Activated CD4-positive, alpha-beta T cell treated with anti-CD3 and anti-CD28 coated beads for 48 hours (primary cell): Measurements from ENCODE around the gene RNF43.

Source experiments
- DNase-seq: peaks from one replicate; pipeline ENCODE4 v3.0.0-alpha.2; 2020

RNF43 gene

DNA sequence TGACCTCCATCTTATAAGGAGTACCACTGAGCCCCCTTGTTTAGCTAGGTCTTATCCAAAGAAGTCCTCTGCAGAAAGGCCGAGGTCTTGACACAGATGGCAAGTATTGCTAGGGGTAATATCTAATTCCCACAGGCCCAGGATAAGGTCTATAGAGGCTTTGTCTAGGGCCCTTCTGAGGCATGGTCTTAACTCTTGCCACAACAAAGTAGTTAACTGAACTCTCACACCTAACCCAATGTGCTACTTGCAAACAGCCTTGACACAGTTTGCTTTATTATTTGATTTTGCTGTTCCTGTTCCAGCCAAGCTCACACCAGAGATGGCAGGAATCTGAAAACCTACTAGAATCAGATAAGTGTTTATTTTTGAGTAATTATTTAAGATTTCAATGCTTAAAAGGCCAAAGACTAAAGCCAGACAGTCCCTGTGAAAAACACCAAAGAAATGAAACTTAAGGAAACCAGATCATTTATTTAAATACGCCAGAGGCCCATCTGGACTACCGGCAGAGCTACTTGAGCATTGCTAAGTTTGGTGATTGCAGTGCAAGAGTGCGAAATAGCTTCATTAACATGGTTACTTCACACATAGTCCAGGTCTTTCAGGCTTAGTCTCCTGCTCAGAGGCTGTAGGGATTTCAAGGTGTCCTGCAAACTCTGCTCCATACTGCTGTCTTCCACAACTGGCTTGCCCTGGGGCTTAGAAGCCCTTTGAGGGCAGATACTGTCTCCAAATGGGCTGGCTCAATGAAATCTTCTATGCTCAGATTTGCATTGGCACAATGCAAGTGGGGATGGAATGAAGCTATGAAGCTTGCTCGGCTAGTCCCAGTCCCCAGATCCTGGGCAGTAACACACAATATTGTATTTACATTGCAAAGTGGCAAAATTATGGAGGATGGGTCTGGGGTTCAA lies 36.9 kb downstream of the RNF43 start:
- DNase-seq = no peak

GRCh38 chr17:58379511-58379824 lies 37.9 kb downstream of the RNF43 start:
- DNase-seq = no peak

DNA sequence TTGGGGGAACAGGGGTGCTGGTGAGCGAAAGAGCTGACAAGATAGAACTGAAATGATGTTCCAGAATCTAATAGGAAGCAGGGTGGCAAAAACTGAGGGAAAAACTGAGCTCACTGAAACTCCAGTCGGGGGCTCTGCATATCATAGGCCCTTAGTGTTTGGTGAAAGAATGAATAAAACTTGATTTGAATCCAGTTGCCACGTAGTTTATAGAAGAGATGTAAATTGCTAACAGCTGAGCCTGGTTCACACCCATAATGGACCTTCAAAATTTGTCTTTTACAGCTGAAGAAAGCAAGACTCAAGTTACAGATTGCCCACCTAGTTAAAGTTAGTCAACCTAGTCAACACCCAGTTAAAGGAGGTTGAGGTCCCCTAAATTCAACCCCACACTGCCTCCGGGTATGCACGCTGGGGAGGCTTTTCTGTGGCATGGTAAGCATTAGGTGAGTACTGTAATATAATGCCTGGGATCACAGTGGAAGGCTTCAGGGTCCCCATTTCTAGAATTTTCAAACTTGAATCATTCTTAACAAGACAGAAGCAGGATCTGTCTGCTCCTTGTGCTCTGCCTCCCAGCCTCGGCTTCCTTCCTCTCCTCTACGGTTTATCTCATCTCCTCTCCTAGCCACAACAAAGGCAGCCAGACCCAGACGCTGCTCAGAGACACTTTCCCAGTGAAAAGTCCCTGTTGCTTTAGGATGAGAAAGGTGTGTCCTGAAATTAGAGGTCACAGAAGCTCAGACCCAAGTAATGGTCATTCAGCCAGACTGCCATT lies 38.4 kb downstream of the RNF43 start:
- no peak for DNase-seq

- DNase-seq = no peak
Observed at GRCh38 chr17:58377661-58378060, 39.7 kb downstream of the RNF43 start.

GRCh38 chr17:58377093-58377601 lies 40.2 kb downstream of the RNF43 start:
- no peak for DNase-seq

GRCh38 chr17:58376472-58377000 lies 40.8 kb downstream of the RNF43 start:
- no peak for DNase-seq

DNA sequence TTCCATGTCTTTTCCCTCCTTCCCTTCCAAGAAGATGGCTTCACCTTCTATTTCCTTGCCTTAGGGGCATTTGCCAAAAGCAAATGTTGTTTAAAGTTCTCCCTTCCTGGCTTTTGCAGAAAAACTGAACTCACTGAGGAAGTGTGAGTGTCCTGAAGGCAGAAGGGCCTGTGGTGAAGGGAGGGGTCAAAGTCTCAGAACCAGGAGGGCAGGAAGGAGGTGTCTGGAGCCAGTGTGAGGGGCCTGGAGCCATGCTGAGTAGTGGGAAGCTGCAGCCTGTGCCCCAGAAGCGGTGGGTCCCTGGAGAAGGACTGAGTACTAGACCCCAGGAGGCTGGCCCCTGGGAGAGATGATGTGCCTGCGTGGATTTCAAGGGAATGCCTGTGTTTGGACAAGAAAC lies 41.5 kb downstream of the RNF43 start:
- DNase-seq = no peak

DNA sequence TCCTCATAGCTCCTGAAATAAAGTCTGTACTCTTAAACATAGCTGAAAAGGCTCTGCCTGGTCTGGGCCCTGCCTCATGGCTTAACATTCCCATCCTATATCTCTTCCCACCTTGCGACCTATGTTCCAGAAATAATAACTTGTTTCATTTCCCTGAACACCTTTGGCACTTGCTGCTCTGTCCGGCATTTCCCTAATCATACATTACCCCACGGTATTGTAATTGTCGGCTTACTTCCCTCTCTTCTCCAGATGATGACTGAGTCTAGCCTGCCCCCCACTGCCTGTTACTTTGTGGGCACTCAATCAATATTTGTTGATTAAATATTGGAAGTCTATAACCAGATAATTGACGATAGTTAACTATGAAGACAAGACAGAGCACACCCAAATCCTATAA lies 42.1 kb downstream of the RNF43 start:
- DNase-seq = no peak

GRCh38 chr17:58373923-58374322 lies 43.4 kb downstream of the RNF43 start:
- no peak for DNase-seq

GRCh38 chr17:58373003-58373402 lies 44.3 kb downstream of the RNF43 start:
- DNase-seq = no peak

DNA sequence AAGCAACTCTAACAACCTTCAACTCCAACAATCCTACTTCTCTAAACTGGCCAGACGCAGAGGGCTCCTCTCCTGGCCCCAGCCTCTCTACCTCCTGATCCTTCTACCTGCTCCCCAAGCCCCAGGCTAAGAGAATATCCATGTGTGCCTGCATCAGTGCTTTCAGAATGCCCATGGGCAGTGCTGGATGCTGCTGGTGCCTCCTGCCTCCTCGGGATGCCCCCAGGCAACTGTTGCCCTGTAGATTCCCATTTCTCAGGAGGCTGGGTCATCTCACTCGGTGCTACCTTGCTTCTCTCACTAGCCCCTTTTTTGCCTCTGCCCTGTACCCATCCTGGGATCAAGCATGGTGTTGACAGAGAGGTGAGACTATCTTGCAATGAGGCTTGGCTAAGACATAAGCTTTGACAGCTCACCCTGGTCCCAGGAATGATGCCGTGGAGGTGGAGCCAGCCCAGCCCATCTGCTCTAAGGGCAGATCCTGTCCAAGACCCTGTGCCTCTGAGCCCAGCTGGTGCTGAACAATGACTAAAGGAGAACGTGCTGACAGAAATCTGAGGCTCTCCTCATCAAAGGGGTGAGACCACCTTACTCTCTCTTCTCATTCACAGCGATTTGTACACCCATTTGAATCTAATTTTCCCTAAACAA lies 45.9 kb downstream of the RNF43 start:
- no peak for DNase-seq

DNA sequence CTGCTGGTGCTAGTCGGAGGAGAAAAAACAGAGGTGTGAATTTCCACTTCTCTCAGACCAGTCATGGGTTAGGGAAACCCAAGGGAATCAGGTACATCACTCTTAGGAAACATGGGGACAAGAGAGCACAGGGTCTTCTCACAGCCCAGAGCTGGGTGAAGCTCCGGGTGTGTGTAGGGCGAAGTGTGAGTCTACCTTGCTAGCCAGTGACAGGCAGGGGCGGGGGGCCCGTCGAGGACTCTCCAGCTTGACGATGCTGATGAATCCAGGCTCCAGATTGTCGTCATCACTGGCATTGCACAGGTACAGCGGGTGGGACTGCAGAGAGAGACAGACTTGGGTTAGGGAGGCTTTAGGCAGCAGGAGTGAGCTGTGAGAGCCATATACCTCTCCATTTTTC lies 46.6 kb downstream of the RNF43 start:
- DNase-seq = no peak

- no peak for DNase-seq
Observed at GRCh38 chr17:58370309-58370708, 47.0 kb downstream of the RNF43 start.

- DNase-seq = no peak
Observed at GRCh38 chr17:58369214-58370031, 47.9 kb downstream of the RNF43 start.

GRCh38 chr17:58368860-58369213 lies 48.5 kb downstream of the RNF43 start:
- no peak for DNase-seq
